ENCODE results near the gene TRAK1. TPM values are rescaled to one million over a fixed set of nuclear protein-coding genes. Genes with fewer than 3 reads are reported as not detected.

The TRAK1 gene
- polyA plus RNA-seq, 1 donor (not counting 4 experiments of a cell fraction or from before 2014, with no cell fraction given), result 58.2 TPM

DNA sequence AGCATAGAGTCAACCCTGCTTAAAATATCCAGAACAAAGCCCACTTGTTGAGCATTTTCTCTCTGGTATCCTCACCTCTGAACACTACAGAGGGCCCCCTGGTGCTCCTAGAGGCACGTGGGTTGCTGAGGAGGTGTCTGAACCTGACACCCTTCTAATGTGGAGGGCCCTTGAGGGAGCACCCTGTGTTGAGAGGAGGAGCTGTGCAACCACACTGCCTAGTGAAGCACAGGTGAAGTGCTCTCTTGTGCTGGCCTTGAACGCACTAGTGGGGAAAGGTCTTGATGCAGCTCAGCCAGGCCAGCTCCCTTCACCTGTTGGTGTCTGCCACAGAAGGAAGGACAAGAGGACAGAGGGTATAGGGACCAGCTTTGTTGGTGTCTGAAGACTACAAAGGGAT lies 122.9 kb downstream of the TRAK1 start:
- H3K4me1 ChIP-seq (ENCODE audit: control insufficient read depth, extremely low read depth, insufficient read depth, low read length), result peaks cover 3% of the 10 kb centered on the region
- no peaks in the 10 kb centered on the region for H3K79me2 ChIP-seq (ENCODE audit: control insufficient read depth, insufficient read depth, low read length)
- peaks cover 3% of the 10 kb centered on the region for H4K20me1 ChIP-seq (ENCODE audit: control insufficient read depth, extremely low read depth, insufficient read depth, low read length)
- no peaks in the 10 kb centered on the region for H3K27me3 ChIP-seq (ENCODE audit: control insufficient read depth, extremely low read depth, insufficient read depth, low read length)
- no peak overlapping the region for H3K4me3 ChIP-seq (ENCODE audit: control insufficient read depth in 2 of 3, extremely low read depth in 1 of 3, insufficient read depth in 2 of 3, low read depth in 1 of 3, low read length in 3 of 3)
- FAIRE-seq (no peak), DNase-seq (ENCODE audit: low read depth, low spot score) (no peak)
- H3K9ac ChIP-seq (ENCODE audit: control insufficient read depth, extremely low read depth, insufficient read depth, low read length), result no peak overlapping the region
- no peak overlapping the region for H3K27ac ChIP-seq (ENCODE audit: control insufficient read depth, insufficient read depth, low read length)
- no peak overlapping the region for H3K4me2 ChIP-seq (ENCODE audit: control insufficient read depth, extremely low read depth, insufficient read depth, low read depth, low read length)
- no peaks in the 10 kb centered on the region for H3K9me3 ChIP-seq (ENCODE audit: control insufficient read depth, low read depth, low read length)
- H3K9me1 ChIP-seq (ENCODE audit: control insufficient read depth, extremely low read depth, insufficient read depth, low read length), result no peaks in the 10 kb centered on the region
- no peak overlapping the region for H2AFZ ChIP-seq (ENCODE audit: control insufficient read depth, low read length)
- TF ChIP-seq, protein P1, sequence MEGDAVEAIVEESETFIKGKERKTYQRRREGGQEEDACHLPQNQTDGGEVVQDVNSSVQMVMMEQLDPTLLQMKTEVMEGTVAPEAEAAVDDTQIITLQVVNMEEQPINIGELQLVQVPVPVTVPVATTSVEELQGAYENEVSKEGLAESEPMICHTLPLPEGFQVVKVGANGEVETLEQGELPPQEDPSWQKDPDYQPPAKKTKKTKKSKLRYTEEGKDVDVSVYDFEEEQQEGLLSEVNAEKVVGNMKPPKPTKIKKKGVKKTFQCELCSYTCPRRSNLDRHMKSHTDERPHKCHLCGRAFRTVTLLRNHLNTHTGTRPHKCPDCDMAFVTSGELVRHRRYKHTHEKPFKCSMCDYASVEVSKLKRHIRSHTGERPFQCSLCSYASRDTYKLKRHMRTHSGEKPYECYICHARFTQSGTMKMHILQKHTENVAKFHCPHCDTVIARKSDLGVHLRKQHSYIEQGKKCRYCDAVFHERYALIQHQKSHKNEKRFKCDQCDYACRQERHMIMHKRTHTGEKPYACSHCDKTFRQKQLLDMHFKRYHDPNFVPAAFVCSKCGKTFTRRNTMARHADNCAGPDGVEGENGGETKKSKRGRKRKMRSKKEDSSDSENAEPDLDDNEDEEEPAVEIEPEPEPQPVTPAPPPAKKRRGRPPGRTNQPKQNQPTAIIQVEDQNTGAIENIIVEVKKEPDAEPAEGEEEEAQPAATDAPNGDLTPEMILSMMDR (optimal IDR thresholded peaks at IDR 0.05 in 1 of 3, IDR thresholded peaks at IDR 0.05 in 1 of 3, conservative IDR thresholded peaks at IDR 0.05 in 1 of 3; ENCODE audit: extremely low read depth in 1 of 3, insufficient read depth in 2 of 3, low read length in 3 of 3), result no peak
- no peak for TF ChIP-seq EZH2 (IDR thresholded peaks at IDR 0.05; ENCODE audit: low read length)
- dilution Hi-C loops (cut with MboI; ENCODE audit: extremely low pct_ligation_motif_present, low sequenced_read_pairs), result no loop called here
- H3K36me3 ChIP-seq (ENCODE audit: control insufficient read depth in 2 of 2, extremely low read depth in 1 of 2, insufficient read depth in 2 of 2, low read length in 2 of 2), result peaks cover 34 to 35% of the 10 kb centered on the region in 2 experiments

DNA sequence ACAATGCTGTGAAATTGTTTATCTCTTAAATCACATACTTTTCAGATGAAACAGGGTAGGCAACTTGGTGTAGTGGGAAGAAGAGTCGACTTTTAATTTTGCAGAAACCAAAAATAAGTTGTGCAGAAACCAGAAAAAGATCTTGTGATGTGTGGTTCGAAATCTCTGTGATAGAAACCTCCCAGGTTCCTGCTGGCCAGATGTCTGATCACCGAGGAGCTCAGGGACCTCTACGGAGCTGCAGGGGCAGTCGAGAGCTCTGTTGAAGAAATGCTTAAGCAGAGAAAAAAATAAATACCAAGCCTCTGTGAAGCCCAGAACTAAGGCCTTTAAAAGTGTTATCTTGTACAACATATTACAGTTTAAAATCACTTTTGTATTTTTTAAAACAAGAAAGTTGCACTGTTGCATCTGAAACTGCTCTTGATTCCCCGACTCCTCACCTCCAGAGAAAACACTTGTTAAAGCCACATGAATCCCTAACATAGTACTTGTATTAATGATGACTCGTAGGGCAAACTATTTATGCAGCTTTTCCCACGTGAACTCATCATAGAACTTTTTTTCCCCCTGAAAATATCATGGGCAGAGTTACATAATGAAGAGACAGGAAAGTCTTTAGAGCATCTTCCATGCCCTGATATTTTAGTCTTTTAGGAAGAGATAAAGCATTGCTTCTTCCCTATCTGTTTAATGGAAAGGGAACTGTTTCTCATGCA lies 123.6 kb downstream of the TRAK1 start:
- dilution Hi-C loops (cut with MboI; ENCODE audit: extremely low pct_ligation_motif_present, low sequenced_read_pairs), result no loop called here
- FAIRE-seq, result no peak
- Histone ChIP-seq H3K27me3 (ENCODE audit: control insufficient read depth, extremely low read depth, insufficient read depth, low read length) (no peaks in the 10 kb centered on the region), H3K4me3 (ENCODE audit: control insufficient read depth in 2 of 3, extremely low read depth in 1 of 3, insufficient read depth in 2 of 3, low read depth in 1 of 3, low read length in 3 of 3) (no peak overlapping the region), H3K4me1 (ENCODE audit: control insufficient read depth, extremely low read depth, insufficient read depth, low read length) (peaks cover 3% of the 10 kb centered on the region), H3K36me3 (ENCODE audit: control insufficient read depth in 2 of 2, extremely low read depth in 1 of 2, insufficient read depth in 2 of 2, low read length in 2 of 2) (peaks cover 31 to 34% of the 10 kb centered on the region in 2 experiments), H3K27ac (ENCODE audit: control insufficient read depth, insufficient read depth, low read length) (no peak overlapping the region), H3K9me1 (ENCODE audit: control insufficient read depth, extremely low read depth, insufficient read depth, low read length) (no peaks in the 10 kb centered on the region), H3K9ac (ENCODE audit: control insufficient read depth, extremely low read depth, insufficient read depth, low read length) (no peak overlapping the region), H3K4me2 (ENCODE audit: control insufficient read depth, extremely low read depth, insufficient read depth, low read depth, low read length) (no peak overlapping the region), H4K20me1 (ENCODE audit: control insufficient read depth, extremely low read depth, insufficient read depth, low read length) (peaks cover 3% of the 10 kb centered on the region), H2AFZ (ENCODE audit: control insufficient read depth, low read length) (no peak overlapping the region), H3K79me2 (ENCODE audit: control insufficient read depth, insufficient read depth, low read length) (no peaks in the 10 kb centered on the region), H3K9me3 (ENCODE audit: control insufficient read depth, low read depth, low read length) (no peaks in the 10 kb centered on the region)
- DNase-seq (ENCODE audit: low read depth, low spot score), result no peak
- no peak for TF ChIP-seq EZH2 (IDR thresholded peaks at IDR 0.05; ENCODE audit: low read length)
- TF ChIP-seq, protein P1 (optimal IDR thresholded peaks at IDR 0.05 in 1 of 3, IDR thresholded peaks at IDR 0.05 in 1 of 3, conservative IDR thresholded peaks at IDR 0.05 in 1 of 3; ENCODE audit: extremely low read depth in 1 of 3, insufficient read depth in 2 of 3, low read length in 3 of 3), result no peak
